GM13977 (cell line): Measurements from ENCODE around the gene TMEM17.

ENCODE experiments used
- DNase-seq: peaks from one replicate; pipeline ENCODE4 v3.0.0; 2012; ENCODE audit warnings: low spot score
- CTCF ChIP-seq: IDR thresholded peaks from 2 replicates; pipeline ENCODE4 v1.5.1; 2012; ENCODE audit warnings: mild to moderate bottlenecking, control low read depth; ENCODE audit not compliant: insufficient read depth; ENCODE audit errors: extremely low read depth, missing control alignments
- in situ Hi-C: fragments of 300-500 bp; cut with MboI; formaldehyde crosslinking; loops from one replicate; pipeline ENCODE4 v1.12.0; 2022; ENCODE audit warnings: low sequenced_read_pairs, low pct_unique_long_range_greater_than_20kb, mixed read lengths, inconsistent platforms; ENCODE audit not compliant: unreplicated experiment

Gene TMEM17

DNA sequence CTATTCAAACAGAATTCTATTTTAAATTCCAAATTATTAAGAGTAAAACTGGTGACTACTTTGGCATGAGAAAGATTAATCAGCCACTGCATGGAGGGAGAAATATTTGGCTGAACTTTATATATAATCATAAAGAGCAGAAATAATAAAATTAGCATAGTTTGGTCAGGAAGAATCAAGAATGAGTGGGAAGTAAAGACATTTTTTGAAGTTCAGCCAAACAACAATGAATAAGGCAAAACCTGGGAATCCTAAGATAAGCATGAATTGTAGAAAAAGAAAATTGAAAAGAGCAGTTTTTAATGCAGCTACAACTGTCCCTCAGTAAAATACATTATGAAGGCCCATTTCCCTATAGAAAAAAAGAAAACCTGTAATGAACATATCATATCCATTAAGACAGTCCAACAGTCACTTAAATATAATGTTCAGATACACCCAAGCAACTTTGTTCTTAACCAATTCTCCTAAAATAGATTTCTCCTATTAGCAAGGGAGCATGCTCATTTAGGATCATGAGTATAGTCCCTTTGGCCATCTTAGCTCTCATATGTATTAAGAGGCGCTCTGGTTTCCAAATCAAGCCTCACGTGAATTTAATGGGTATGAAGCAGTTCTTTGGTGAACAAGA lies 6.5 kb downstream of the TMEM17 start:
- in situ Hi-C loops = no loop called here
- no peak for TF ChIP-seq CTCF
- no peak for DNase-seq

DNA sequence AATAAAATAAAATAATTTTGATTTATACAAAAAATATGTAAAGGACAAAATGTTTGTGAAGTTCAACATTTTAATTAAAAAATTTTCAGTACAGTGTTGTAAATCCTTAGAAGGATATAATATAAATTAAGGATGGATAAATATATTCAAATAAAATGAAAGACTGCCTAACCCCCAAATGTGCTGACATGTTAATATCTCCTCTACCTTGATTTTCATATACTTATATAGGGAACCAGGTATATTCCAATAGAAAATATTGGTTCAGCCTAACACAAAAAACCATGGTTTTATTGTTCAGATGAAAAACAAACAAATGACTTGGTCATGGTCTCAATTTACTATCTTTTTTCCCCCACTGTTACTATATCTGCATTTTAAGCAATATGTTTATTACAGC lies 7.3 kb downstream of the TMEM17 start:
- no peak for DNase-seq
- no peak for TF ChIP-seq CTCF
- in situ Hi-C loops = no loop called here

DNA sequence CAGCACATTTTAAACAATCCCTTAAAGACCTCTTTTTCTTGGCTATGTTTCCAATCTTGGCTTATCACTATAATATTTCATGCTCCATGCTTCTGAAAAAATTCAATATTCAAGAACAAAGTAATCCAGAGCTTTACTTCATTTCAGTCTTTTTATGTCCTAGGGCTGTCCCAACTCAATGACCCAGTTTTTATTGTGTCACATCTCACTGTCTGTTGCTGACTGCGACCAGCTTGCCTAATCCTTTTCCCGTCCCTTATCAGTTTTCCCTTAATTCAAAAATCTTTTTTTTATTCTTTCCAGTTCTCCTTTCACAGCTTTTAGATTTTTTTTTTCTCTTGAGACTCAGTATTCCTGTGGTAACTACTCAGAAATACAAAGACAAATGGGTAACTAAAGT lies 10.2 kb downstream of the TMEM17 start:
- TF ChIP-seq CTCF = no peak
- in situ Hi-C loops = no loop called here

GRCh38 chr2:62492048-62492447 lies 13.9 kb downstream of the TMEM17 start:
- in situ Hi-C loops = no loop called here
- TF ChIP-seq CTCF = no peak

More for the DNA sequence above, 10.2 kb downstream of the TMEM17 start:
- DNase-seq = no peak

DNA sequence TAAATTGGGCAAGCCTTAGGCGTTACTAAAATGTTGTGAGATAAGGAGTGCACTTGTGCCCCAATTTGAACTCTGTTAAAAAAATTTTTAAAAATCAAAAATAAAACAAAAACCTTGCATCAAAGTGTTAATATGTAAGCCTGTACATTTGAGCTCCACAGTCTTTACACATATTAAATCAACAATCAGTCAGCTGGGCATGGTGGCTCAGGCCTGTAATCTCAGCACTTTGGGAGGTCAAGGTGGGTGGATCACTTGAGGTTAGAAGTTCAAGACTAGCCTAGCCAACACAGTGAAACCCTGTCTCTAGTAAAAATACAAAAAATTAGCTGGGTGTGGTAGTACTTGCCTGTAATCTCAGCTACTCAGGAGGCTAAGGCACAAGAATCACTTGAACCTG lies 16.3 kb downstream of the TMEM17 start:
- DNase-seq = no peak
- TF ChIP-seq CTCF = no peak
- in situ Hi-C loops = no loop called here

More at GRCh38 chr2:62492048-62492447, 13.9 kb downstream of the TMEM17 start:
- no peak for DNase-seq

DNA sequence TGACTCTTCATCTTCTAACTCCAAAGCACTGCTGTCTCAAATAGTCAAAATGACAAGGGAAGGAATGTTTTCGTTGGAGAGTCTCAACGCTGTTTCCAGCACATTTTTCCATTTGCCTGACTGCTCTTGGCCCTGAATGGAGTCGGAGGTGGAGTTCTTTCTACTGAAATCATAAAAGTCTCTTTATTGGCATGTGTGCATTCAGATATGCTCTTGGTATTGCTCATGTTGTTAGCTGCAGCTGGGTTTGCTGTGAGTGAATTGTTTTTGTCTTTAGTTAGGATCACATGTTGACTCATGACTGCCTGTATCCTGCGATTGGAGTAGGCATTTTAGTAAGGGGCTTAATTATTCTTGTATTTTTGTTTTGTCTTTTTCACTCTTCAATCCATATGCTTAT lies 16.8 kb downstream of the TMEM17 start:
- in situ Hi-C loops = no loop called here
- no peak for TF ChIP-seq CTCF
- no peak for DNase-seq

DNA sequence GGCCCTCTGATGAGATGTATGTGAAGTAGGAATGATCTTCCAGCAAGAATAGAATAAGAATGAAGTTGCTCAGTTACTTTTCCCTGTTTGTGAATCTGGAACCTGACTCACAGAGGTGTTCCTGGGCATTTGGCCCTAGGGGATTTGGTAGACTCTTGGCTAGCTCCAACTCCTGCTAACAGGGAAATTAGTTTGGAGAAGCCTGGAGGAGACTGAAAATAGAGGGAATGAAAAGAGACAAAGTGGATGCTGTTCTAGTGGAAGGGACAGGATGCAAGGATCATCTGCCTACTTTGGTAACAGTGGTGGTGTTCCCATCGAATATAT lies 19.6 kb downstream of the TMEM17 start:
- no peak for TF ChIP-seq CTCF
- DNase-seq = no peak
- in situ Hi-C loops = no loop called here
